ENCODE results near the gene ZNF891. TPM values are rescaled to one million over a fixed set of nuclear protein-coding genes. Genes with fewer than 3 reads are reported as not detected.

Gene ZNF891
- total RNA-seq: 0.63 and 0.82 TPM in 2 replicates

DNA sequence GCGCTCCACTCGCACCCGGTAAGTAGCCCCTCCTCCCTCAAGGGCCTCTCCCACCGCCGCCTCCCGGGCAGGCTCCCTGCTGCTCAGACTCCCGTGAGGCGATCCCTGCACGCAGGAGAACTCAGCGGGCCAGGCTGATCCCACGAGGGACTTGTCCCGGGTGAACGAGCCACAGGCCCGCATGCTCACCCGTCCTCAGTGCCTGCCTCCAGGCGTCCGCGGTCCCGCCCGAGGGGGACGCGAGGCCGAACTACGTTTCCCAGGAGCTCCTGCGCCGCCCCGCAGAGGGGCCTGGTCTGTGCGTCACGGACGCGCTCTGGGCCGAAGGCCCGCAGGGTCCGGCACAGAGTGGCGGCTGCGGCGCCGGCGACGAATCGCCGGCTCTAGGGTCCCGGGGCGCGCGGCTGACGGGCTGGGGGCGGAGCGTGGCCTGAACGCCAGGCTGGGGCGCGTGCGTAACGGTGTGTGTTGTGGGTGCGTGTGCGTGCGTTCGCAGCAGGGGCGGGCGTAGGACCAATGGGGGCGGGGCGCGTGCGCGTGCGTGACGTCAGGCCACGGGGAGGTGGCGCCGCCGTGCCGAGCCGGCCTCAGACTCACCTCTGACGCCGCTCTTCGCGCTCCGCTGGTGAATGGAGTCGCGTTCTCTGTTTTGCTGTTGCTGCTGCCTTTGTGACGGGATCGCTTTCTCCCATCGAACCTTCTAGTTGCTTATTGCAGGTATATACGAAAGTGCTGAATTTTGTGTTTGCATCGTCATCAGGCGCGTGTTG is at the start of gene ZNF891, which contains the start of gene ZNF10:
Gene ZNF891 (minus strand): TSS at position 237 of the 770 bp plus-strand sequence. CDS start 8,356 bp downstream, outside the sequence.
Gene ZNF10 (plus strand): TSS at position 590 of the 770 bp plus-strand sequence. CDS start 13,866 bp downstream, outside the sequence.
- H3K4me3 ChIP-seq (ENCODE audit: low read depth, low read length): peak within 1 kb of the TSS; percentile 95
- TF ChIP-seq, protein P1, sequence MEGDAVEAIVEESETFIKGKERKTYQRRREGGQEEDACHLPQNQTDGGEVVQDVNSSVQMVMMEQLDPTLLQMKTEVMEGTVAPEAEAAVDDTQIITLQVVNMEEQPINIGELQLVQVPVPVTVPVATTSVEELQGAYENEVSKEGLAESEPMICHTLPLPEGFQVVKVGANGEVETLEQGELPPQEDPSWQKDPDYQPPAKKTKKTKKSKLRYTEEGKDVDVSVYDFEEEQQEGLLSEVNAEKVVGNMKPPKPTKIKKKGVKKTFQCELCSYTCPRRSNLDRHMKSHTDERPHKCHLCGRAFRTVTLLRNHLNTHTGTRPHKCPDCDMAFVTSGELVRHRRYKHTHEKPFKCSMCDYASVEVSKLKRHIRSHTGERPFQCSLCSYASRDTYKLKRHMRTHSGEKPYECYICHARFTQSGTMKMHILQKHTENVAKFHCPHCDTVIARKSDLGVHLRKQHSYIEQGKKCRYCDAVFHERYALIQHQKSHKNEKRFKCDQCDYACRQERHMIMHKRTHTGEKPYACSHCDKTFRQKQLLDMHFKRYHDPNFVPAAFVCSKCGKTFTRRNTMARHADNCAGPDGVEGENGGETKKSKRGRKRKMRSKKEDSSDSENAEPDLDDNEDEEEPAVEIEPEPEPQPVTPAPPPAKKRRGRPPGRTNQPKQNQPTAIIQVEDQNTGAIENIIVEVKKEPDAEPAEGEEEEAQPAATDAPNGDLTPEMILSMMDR (IDR thresholded peaks at IDR 0.05; ENCODE audit: insufficient read depth, low read length, poor library complexity, severe bottlenecking): no peak
- DNase-seq (ENCODE audit: low read depth): peak; percentile 65
- H3K36me3 ChIP-seq (ENCODE audit: control insufficient read depth, insufficient read depth, low read length): peaks cover under 1% of the 10 kb centered on the region
- no peaks in the 10 kb centered on the region for H3K27me3 ChIP-seq (ENCODE audit: control insufficient read depth, insufficient read depth, low read length)

DNA sequence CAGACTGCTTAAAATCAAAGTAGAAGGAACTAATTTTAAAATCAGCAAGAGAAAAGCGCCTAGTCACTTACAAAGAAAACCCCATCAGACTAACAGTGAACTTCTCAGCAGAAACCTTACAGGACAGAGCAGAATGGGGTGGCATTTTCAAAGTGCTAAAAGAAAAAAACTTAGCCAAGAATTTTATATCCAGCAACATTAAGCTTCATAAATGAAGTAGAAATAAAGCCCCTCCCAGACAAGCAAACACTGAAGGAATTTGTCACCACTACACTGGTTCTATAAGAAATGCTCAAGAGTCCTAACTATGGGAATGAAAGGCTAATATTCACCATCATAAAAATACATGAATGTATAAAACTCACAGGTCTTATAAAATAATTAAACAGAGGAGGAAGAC is 44.8 kb upstream of the ZNF891 start:
- no peak for DNase-seq (ENCODE audit: low read depth)
- Histone ChIP-seq H3K27me3 (ENCODE audit: control insufficient read depth, insufficient read depth, low read length) (no peaks in the 10 kb centered on the region), H3K4me3 (ENCODE audit: low read depth, low read length) (no peak overlapping the region), H3K36me3 (ENCODE audit: control insufficient read depth, insufficient read depth, low read length) (no peaks in the 10 kb centered on the region)
- TF ChIP-seq, protein P1 (IDR thresholded peaks at IDR 0.05; ENCODE audit: insufficient read depth, low read length, poor library complexity, severe bottlenecking): no peak

DNA sequence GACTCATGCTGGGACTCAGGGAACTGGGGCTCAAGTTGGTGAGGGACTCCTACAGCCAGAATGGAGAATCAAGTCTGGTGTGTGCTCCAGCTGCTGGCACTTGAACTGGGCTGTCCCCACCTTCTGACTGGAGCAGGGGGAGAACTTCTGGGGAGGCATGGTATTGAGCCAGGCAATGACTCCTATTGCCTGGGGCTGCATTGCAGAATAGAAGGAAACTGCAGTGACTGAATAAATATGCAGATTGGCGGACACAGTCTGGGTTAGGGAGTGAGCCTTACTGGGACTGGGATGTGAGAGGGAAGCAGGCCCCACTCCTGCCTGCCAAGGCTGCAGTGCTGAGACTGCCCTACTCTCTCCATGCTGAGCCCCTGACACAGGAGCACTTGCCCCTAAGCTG is 42.4 kb upstream of the ZNF891 start:
- DNase-seq (ENCODE audit: low read depth): no peak
- Histone ChIP-seq H3K27me3 (ENCODE audit: control insufficient read depth, insufficient read depth, low read length) (no peaks in the 10 kb centered on the region), H3K4me3 (ENCODE audit: low read depth, low read length) (no peak overlapping the region), H3K36me3 (ENCODE audit: control insufficient read depth, insufficient read depth, low read length) (no peaks in the 10 kb centered on the region)
- TF ChIP-seq, protein P1 (IDR thresholded peaks at IDR 0.05; ENCODE audit: insufficient read depth, low read length, poor library complexity, severe bottlenecking): no peak

DNA sequence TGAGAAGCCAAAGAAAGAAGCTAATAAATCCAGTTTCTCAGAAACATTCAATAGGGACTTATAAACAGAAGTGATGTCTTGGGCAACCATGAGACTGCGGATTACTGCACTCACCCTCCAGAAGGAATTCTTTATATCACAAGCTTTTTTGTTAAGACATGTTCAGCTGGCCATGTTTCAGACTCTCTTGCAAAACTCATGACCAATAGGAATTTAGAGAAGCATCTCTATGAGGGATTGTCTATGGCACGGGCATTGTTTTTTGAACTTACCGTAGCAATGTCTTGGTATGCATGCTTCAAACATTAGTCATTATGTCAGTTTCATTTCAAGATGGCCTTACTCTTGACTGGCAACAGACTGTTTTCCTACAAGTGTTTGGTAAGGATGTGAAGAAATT is 35.7 kb upstream of the ZNF891 start:
- TF ChIP-seq, protein P1 (IDR thresholded peaks at IDR 0.05; ENCODE audit: insufficient read depth, low read length, poor library complexity, severe bottlenecking): no peak
- Histone ChIP-seq H3K4me3 (ENCODE audit: low read depth, low read length) (no peak overlapping the region), H3K27me3 (ENCODE audit: control insufficient read depth, insufficient read depth, low read length) (no peaks in the 10 kb centered on the region), H3K36me3 (ENCODE audit: control insufficient read depth, insufficient read depth, low read length) (no peaks in the 10 kb centered on the region)
- no peak for DNase-seq (ENCODE audit: low read depth)

DNA sequence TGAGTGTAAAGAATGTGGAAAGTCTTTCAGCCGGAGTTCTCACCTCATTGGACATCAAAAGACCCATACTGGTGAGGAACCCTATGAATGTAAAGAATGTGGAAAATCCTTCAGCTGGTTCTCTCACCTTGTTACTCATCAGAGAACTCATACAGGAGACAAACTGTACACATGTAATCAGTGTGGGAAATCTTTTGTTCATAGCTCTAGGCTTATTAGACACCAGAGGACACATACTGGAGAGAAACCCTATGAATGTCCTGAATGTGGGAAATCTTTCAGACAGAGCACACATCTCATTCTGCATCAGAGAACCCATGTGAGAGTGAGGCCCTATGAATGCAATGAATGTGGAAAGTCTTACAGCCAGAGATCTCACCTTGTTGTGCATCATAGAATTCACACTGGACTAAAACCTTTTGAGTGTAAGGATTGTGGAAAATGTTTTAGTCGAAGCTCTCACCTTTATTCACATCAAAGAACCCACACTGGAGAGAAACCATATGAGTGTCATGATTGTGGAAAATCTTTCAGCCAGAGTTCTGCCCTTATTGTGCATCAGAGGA is 26.1 kb upstream of the ZNF891 start:
- Histone ChIP-seq H3K4me3 (ENCODE audit: low read depth, low read length) (no peak overlapping the region), H3K27me3 (ENCODE audit: control insufficient read depth, insufficient read depth, low read length) (no peaks in the 10 kb centered on the region), H3K36me3 (ENCODE audit: control insufficient read depth, insufficient read depth, low read length) (peaks cover 3% of the 10 kb centered on the region)
- DNase-seq (ENCODE audit: low read depth): no peak
- TF ChIP-seq, protein P1 (IDR thresholded peaks at IDR 0.05; ENCODE audit: insufficient read depth, low read length, poor library complexity, severe bottlenecking): no peak
